Muscle of leg (tissue), 11 donors: Measurements from ENCODE around the gene KLF2. TPM values are rescaled to one million over a fixed set of nuclear protein-coding genes. Genes with fewer than 3 reads are reported as not detected.
"Not testable (repeated sequence)": the region's sequence is repeated elsewhere in the genome, so short reads cannot be mapped to it uniquely, and the experiment has no call there.

Experiments
- DNase-seq: peaks from one replicate; pipeline ENCODE4 v3.0.0; 2013
- H3K27ac ChIP-seq: one replicate; pipeline ENCODE4 v1.5.1; 2013; ENCODE audit warnings: mild to moderate bottlenecking, low read length, control low read depth
- H3K27me3 ChIP-seq: one replicate; pipeline ENCODE4 v1.6.1; 2013; ENCODE audit warnings: low read length; ENCODE audit not compliant: control insufficient read depth, insufficient read depth
- H3K36me3 ChIP-seq: one replicate; pipeline ENCODE4 v1.6.1; 2013; ENCODE audit warnings: low read length; ENCODE audit not compliant: control insufficient read depth, insufficient read depth
- H3K4me1 ChIP-seq: one replicate; pipeline ENCODE4 v1.6.1; 2013; ENCODE audit warnings: low read length; ENCODE audit not compliant: control insufficient read depth, insufficient read depth
- H3K4me3 ChIP-seq: one replicate; pipeline ENCODE4 v1.5.1; 2013; ENCODE audit warnings: low read length, control low read depth
- H3K9me3 ChIP-seq: replicated peaks from 2 replicates; pipeline ENCODE4 v1.6.1; 2013; ENCODE audit warnings: low read depth, low read length; ENCODE audit not compliant: control insufficient read depth
- WGBS: methylation state at CpG from one replicate; pipeline ENCODE4 v1.1.5; 2013; ENCODE audit warnings: missing lambda C conversion rate; ENCODE audit not compliant: insufficient coverage; 5-methylcytosine and 5-hydroxymethylcytosine counted together
- polyA plus RNA-seq, 8 donors: library from polyadenylated mRNA; unstranded; fragments of 120-200 nt; gene quantifications; one replicate each; pipeline versions ENCODE4 v1.2.1 to v1.2.3, GENCODE V29; 2013; ENCODE audit warnings: inconsistent platforms in 1 of 8, low replicate concordance in 1 of 8; ENCODE audit not compliant: insufficient read length in 8 of 8, insufficient read depth in 1 of 8
- total RNA-seq: library from RNA; stranded (reverse); fragments of 120-200 nt; gene quantifications from one replicate; pipeline ENCODE4 v1.2.4, GENCODE V29; 2013

KLF2 gene
- total and polyA plus RNA-seq, 9 donors = 15.3 to 99.1 (median 79.5) TPM

GRCh38 chr19:16289594-16289993 lies 35.0 kb upstream of the KLF2 start:
- Histone ChIP-seq H3K27me3 (no peaks in the 10 kb centered on the region), H3K4me1 (peaks cover 68% of the 10 kb centered on the region), H3K4me3 (no peak overlapping the region), H3K27ac (no peak overlapping the region), H3K9me3 (peaks cover 2% of the 10 kb centered on the region), H3K36me3 (no peaks in the 10 kb centered on the region)
- no peak for DNase-seq
- 80% methylated on average over 3 of the region's 7 CpGs for WGBS

DNA sequence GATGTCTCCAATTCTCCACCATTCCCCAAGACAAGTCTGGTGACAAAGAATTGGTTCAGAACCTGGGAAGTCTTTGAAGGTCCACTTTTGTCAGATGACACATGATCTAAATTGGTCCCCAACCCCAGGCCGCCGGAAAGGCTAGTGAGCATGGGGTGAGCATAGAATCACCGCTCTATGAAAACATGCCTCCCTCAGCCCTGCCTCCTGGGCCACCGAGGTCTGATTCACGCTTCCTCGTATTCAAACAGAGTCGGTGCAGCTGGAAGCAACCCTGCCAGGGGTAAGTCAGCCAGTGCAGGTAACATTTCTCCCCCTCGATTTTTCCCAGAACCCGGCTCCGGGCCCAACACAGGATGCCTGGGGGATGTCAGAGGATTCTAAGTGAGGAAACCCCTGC lies 33.9 kb upstream of the KLF2 start:
- no peak for DNase-seq
- no peaks in the 10 kb centered on the region for H3K27me3 ChIP-seq
- no peaks in the 10 kb centered on the region for H3K36me3 ChIP-seq
- 67% methylated on average over 7 of the region's 10 CpGs for WGBS
- H3K27ac ChIP-seq = peak overlapping the region; percentile 62
- no peak overlapping the region for H3K4me3 ChIP-seq
- H3K9me3 ChIP-seq = peaks cover 2% of the 10 kb centered on the region
- peaks cover 67% of the 10 kb centered on the region for H3K4me1 ChIP-seq

DNA sequence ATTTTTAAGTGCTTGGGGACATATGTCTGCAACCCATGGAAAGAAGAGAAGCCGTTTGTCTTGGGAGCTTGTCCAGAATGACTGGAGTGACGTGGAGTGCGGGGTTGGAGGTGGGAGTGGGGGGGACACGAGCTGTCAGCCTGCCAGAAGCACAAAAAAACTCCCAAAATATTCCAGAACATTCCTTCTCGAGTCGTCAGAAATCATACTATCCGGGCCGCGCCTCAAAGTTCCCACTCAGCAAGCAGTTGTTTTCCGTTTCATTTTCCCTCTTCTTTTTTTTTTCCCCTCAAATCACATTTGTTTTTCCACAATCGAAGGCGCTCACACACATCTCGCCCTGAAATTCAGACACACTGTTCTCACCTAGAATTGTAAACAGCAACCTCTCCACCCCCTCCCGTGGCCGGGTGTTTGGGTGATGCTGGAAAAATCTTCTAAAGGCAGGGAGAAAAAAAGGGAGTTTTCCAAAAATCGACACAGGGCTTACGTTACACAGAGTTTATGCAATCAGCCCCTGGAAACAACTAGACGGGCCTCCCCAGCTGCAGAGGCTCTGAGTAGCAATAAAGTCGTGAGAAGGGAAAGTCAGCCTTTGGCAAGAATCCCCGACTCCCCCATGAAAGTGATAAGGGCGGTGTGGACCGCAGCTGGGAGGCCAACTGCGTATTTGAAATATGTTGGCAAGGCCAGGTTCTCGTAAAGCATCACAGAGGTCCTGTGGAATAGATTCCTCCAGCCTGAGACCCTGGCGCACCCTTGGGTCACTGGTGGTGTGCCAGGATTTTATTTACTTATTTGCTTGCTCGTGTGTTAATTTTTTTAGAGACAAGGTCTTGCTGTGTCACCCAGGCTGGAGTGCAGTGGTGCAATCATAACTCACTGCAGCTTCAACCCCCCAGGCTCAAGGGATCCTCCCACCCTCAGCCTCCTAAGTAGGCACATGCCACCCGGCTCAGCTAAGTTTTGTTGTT lies 31.2 kb upstream of the KLF2 start:
- Histone ChIP-seq H3K4me1 (peaks cover 50% of the 10 kb centered on the region), H3K9me3 (peaks cover 2% of the 10 kb centered on the region), H3K36me3 (no peaks in the 10 kb centered on the region), H3K27me3 (no peaks in the 10 kb centered on the region), H3K27ac (peak overlapping the region; percentile 99), H3K4me3 (peak overlapping the region; percentile 23)
- WGBS = 7% methylated on average over 16 of the region's 27 CpGs
- peak; percentile 99 for DNase-seq

- 5% methylated on average over 9 of the region's 12 CpGs for WGBS
- peaks cover 48% of the 10 kb centered on the region for H3K4me1 ChIP-seq
- H3K27me3 ChIP-seq = no peaks in the 10 kb centered on the region
- peak overlapping the region; percentile 40 for H3K27ac ChIP-seq
- peak; percentile 91 for DNase-seq
- H3K9me3 ChIP-seq = no peaks in the 10 kb centered on the region
- no peaks in the 10 kb centered on the region for H3K36me3 ChIP-seq
- H3K4me3 ChIP-seq = no peak overlapping the region
Measured at GRCh38 chr19:16295057-16295456, 29.6 kb upstream of the KLF2 start.

GRCh38 chr19:16296713-16297112 lies 27.9 kb upstream of the KLF2 start:
- DNase-seq = no peak
- 82% methylated on average over 7 of the region's 7 CpGs for WGBS
- H3K27ac ChIP-seq = no peak overlapping the region
- peaks cover 38% of the 10 kb centered on the region for H3K4me1 ChIP-seq
- H3K9me3 ChIP-seq = no peaks in the 10 kb centered on the region
- H3K36me3 ChIP-seq = no peaks in the 10 kb centered on the region
- no peaks in the 10 kb centered on the region for H3K27me3 ChIP-seq
- no peak overlapping the region for H3K4me3 ChIP-seq

DNA sequence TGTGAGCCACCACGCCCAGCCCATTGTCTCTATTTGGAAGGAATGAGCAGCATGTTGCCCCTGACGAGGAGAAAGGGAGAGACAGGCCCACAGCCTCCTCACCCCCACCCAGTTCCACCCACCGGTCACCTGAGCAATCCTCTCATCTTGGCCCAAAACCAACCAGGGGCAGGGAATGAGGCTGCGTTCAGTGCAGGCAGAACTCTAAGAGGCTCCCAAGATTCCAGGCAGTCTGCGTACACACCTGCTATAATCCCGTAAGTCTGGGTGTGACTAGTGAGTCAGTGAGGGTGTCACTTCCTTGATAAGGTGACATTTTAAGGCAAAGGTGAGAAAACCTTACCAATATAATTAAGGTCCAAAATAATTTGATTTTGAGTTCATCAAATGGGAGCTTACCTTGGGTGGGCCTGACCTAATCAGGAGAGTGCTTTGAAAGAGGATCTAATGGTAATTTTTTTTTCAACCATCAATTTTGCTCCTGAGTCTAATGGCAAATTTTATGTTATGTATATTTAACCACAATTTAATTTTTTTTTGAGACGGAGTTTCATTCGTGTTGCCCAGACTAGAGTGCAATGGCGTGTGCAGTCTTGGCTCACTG lies 26.9 kb upstream of the KLF2 start:
- H3K27me3 ChIP-seq = no peaks in the 10 kb centered on the region
- DNase-seq = no peak
- H3K4me1 ChIP-seq = peaks cover 34% of the 10 kb centered on the region
- H3K4me3 ChIP-seq = no peak overlapping the region
- no peaks in the 10 kb centered on the region for H3K9me3 ChIP-seq
- no peak overlapping the region for H3K27ac ChIP-seq
- WGBS = 86% methylated on average over 6 of the region's 9 CpGs
- H3K36me3 ChIP-seq = no peaks in the 10 kb centered on the region

- no peaks in the 10 kb centered on the region for H3K9me3 ChIP-seq
- no peak for DNase-seq
- H3K36me3 ChIP-seq = no peaks in the 10 kb centered on the region
- no peak overlapping the region for H3K4me3 ChIP-seq
- WGBS = 100% methylated on average over 1 of the region's 3 CpGs
- H3K27me3 ChIP-seq = no peaks in the 10 kb centered on the region
- peaks cover 28% of the 10 kb centered on the region for H3K4me1 ChIP-seq
- H3K27ac ChIP-seq = no peak overlapping the region
Measured at GRCh38 chr19:16298334-16298733, 26.3 kb upstream of the KLF2 start.

- Histone ChIP-seq H3K4me3 (no peak overlapping the region), H3K36me3 (no peaks in the 10 kb centered on the region), H3K27ac (no peak overlapping the region), H3K9me3 (no peaks in the 10 kb centered on the region), H3K4me1 (peaks cover 17% of the 10 kb centered on the region), H3K27me3 (no peaks in the 10 kb centered on the region)
- DNase-seq = no peak
- 61% methylated on average over 17 of the region's 25 CpGs for WGBS
Measured at GRCh38 chr19:16301999-16302694, 22.5 kb upstream of the KLF2 start.

GRCh38 chr19:16303755-16304154 lies 20.9 kb upstream of the KLF2 start:
- Histone ChIP-seq H3K36me3 (no peaks in the 10 kb centered on the region), H3K9me3 (no peaks in the 10 kb centered on the region), H3K27ac (no peak overlapping the region), H3K4me1 (peaks cover 17% of the 10 kb centered on the region), H3K4me3 (no peak overlapping the region), H3K27me3 (no peaks in the 10 kb centered on the region)
- peak; percentile 83 for DNase-seq
- WGBS = 100% methylated on average over 1 of the region's 3 CpGs

DNA sequence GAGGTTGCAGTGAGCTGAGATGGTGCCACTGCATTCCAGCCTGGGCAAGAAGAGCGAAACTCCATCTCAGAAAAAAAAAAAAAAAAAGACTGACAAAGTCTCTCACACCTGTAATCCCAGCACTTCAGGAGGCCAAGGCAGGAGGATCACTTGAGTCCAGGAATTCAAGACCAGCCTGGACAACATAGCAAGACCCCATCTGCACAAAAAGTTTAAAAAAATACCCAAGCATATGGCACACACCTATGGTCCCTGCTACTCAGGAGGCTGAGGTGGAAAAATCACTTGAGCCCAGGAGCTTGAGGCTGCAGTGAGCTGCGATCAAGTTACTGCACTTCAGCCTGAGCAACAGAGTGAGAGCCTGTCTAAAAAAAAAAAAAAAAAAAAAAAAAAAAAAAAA lies 20.1 kb upstream of the KLF2 start:
- 67% methylated on average over 1 of the region's 2 CpGs for whole genome bisulfite sequencing
- not testable (repeated sequence) for H3K9me3 ChIP-seq, H3K36me3 ChIP-seq, DNase-seq, H3K27ac ChIP-seq, H3K27me3 ChIP-seq, H3K4me3 ChIP-seq
- H3K4me1 ChIP-seq = peaks cover 17% of the 10 kb centered on the region
